GM12892 (cell line): ENCODE results near the gene FIBCD1.

Experiments
- POLR2A ChIP-seq: IDR thresholded peaks from 2 replicates; pipeline ENCODE4 v1.6.1; 2011; ENCODE audit warnings: low read depth, low read length, control low read depth
- POLR2AphosphoS5 ChIP-seq: IDR thresholded peaks from 2 replicates; pipeline ENCODE4 v1.6.1; 2011; ENCODE audit warnings: low read depth, low read length, control low read depth
- TAF1 ChIP-seq: IDR thresholded peaks from 2 replicates; pipeline ENCODE4 v1.6.1; 2011; ENCODE audit warnings: low read depth, mild to moderate bottlenecking, control low read depth, low read length, borderline replicate concordance

DNA sequence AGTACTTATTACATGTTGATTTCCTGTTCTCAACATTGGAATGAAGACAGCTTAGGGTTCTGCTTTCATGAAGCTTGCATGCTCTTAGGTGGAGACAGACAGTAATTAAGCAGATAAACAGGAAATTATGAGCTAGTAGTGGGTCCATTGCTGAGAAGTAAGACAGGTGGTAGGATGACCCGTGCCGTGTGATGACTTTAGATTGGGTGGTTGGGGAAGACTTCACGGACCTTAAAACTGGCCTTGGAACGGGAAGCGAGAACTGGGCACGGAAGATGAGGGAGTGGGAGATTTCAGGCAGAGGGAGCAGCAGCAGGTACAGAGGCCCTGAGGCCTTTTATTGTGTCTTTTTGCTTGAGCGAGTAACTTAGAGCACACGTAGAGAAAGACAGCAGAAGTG lies 76.8 kb downstream of the FIBCD1 start:
- TF ChIP-seq POLR2AphosphoS5 = no peak
- no peak for TF ChIP-seq POLR2A
- no peak for TF ChIP-seq TAF1
